ENCODE results near the gene PALLD. TPM values are rescaled to one million over a fixed set of nuclear protein-coding genes. Genes with fewer than 3 reads are reported as not detected.

PALLD gene
- polyA plus RNA-seq, 1 donor (not counting 4 experiments of a cell fraction or from before 2014, with no cell fraction given) = 136 TPM

- no peak overlapping the region for H3K4me2 ChIP-seq (ENCODE audit: control insufficient read depth, extremely low read depth, insufficient read depth, low read depth, low read length)
- no peaks in the 10 kb centered on the region for H3K9me1 ChIP-seq (ENCODE audit: control insufficient read depth, extremely low read depth, insufficient read depth, low read length)
- no peaks in the 10 kb centered on the region for H3K36me3 ChIP-seq (ENCODE audit: control insufficient read depth in 2 of 2, extremely low read depth in 1 of 2, insufficient read depth in 2 of 2, low read length in 2 of 2)
Observed at GRCh38 chr4:168524897-168525296, 28.0 kb downstream of the PALLD start.

GRCh38 chr4:168527560-168527959, 30.7 kb downstream of the PALLD start:
- H3K79me2 ChIP-seq (ENCODE audit: control insufficient read depth, insufficient read depth, low read length) = no peaks in the 10 kb centered on the region
- no peak overlapping the region for H3K27ac ChIP-seq (ENCODE audit: control insufficient read depth, insufficient read depth, low read length)
- FAIRE-seq = no peak

More at GRCh38 chr4:168524897-168525296, 28.0 kb downstream of the PALLD start:
- no peak overlapping the region for H3K9ac ChIP-seq (ENCODE audit: control insufficient read depth, extremely low read depth, insufficient read depth, low read length)
- H3K9me3 ChIP-seq (ENCODE audit: control insufficient read depth, low read depth, low read length) = no peaks in the 10 kb centered on the region
- H3K27me3 ChIP-seq (ENCODE audit: control insufficient read depth, extremely low read depth, insufficient read depth, low read length) = no peaks in the 10 kb centered on the region
- H4K20me1 ChIP-seq (ENCODE audit: control insufficient read depth, extremely low read depth, insufficient read depth, low read length) = no peaks in the 10 kb centered on the region
- H3K27ac ChIP-seq (ENCODE audit: control insufficient read depth, insufficient read depth, low read length) = no peak overlapping the region
- DNase-seq (ENCODE audit: low read depth, low spot score) = no peak
- no peak for TF ChIP-seq EZH2 (IDR thresholded peaks at IDR 0.05; ENCODE audit: low read length)
- no peak for TF ChIP-seq CTCF (optimal IDR thresholded peaks at IDR 0.05 in 1 of 3, IDR thresholded peaks at IDR 0.05 in 1 of 3, conservative IDR thresholded peaks at IDR 0.05 in 1 of 3; ENCODE audit: extremely low read depth in 1 of 3, insufficient read depth in 2 of 3, low read length in 3 of 3)
- no peaks in the 10 kb centered on the region for H3K79me2 ChIP-seq (ENCODE audit: control insufficient read depth, insufficient read depth, low read length)
- no peak overlapping the region for H2AFZ ChIP-seq (ENCODE audit: control insufficient read depth, low read length)
- H3K4me3 ChIP-seq (ENCODE audit: control insufficient read depth in 2 of 3, extremely low read depth in 1 of 3, insufficient read depth in 2 of 3, low read depth in 1 of 3, low read length in 3 of 3) = no peak overlapping the region
- peaks cover 3% of the 10 kb centered on the region for H3K4me1 ChIP-seq (ENCODE audit: control insufficient read depth, extremely low read depth, insufficient read depth, low read length)
- dilution Hi-C loops (cut with MboI; ENCODE audit: extremely low pct_ligation_motif_present, low sequenced_read_pairs) = no loop called here
- FAIRE-seq = peak; percentile 20

More at GRCh38 chr4:168527560-168527959, 30.7 kb downstream of the PALLD start:
- no peak overlapping the region for H3K4me3 ChIP-seq (ENCODE audit: control insufficient read depth in 2 of 3, extremely low read depth in 1 of 3, insufficient read depth in 2 of 3, low read depth in 1 of 3, low read length in 3 of 3)
- H3K9ac ChIP-seq (ENCODE audit: control insufficient read depth, extremely low read depth, insufficient read depth, low read length) = no peak overlapping the region
- H4K20me1 ChIP-seq (ENCODE audit: control insufficient read depth, extremely low read depth, insufficient read depth, low read length) = no peaks in the 10 kb centered on the region
- no peaks in the 10 kb centered on the region for H3K9me1 ChIP-seq (ENCODE audit: control insufficient read depth, extremely low read depth, insufficient read depth, low read length)
- no peak overlapping the region for H3K4me2 ChIP-seq (ENCODE audit: control insufficient read depth, extremely low read depth, insufficient read depth, low read depth, low read length)
- no peaks in the 10 kb centered on the region for H3K9me3 ChIP-seq (ENCODE audit: control insufficient read depth, low read depth, low read length)
- dilution Hi-C loops (cut with MboI; ENCODE audit: extremely low pct_ligation_motif_present, low sequenced_read_pairs) = no loop called here
- no peak for TF ChIP-seq EZH2 (IDR thresholded peaks at IDR 0.05; ENCODE audit: low read length)
- no peak for TF ChIP-seq CTCF (optimal IDR thresholded peaks at IDR 0.05 in 1 of 3, IDR thresholded peaks at IDR 0.05 in 1 of 3, conservative IDR thresholded peaks at IDR 0.05 in 1 of 3; ENCODE audit: extremely low read depth in 1 of 3, insufficient read depth in 2 of 3, low read length in 3 of 3)
- H3K27me3 ChIP-seq (ENCODE audit: control insufficient read depth, extremely low read depth, insufficient read depth, low read length) = no peaks in the 10 kb centered on the region
- peaks cover 3% of the 10 kb centered on the region for H3K4me1 ChIP-seq (ENCODE audit: control insufficient read depth, extremely low read depth, insufficient read depth, low read length)
- no peak overlapping the region for H2AFZ ChIP-seq (ENCODE audit: control insufficient read depth, low read length)
- DNase-seq (ENCODE audit: low read depth, low spot score) = no peak
- H3K36me3 ChIP-seq (ENCODE audit: control insufficient read depth in 2 of 2, extremely low read depth in 1 of 2, insufficient read depth in 2 of 2, low read length in 2 of 2) = no peaks in the 10 kb centered on the region

Measured in keratinocyte (primary cell).